SK-N-SH (cell line): ENCODE data around the gene SLC15A1. TPM values are rescaled to one million over a fixed set of nuclear protein-coding genes. Genes with fewer than 3 reads are reported as not detected.

Source experiments
- CTCF ChIA-PET: fragments of 300-600, 350-600 bp; formaldehyde crosslinking; extraction: SDS; loops from one replicate; lab custom pipeline; 2021; lab: Yijun Ruan, JAX
- POLR2A ChIA-PET: fragments of 350-600 bp; sonication (Branson Sonifier 250); formaldehyde crosslinking; extraction: SDS; loops from one replicate; lab custom pipeline; 2020; ENCODE audit warnings: antibody characterized with exemption, inconsistent platforms; lab: Yijun Ruan, JAX
- DNase-seq: peaks from one replicate; pipeline ENCODE4 v3.0.0; 2012
- H2AFZ ChIP-seq: fragments of 200-600 bp; sonication (generic); 2 replicates; pipeline ENCODE4 v1.8.1; 2016; ENCODE audit warnings: antibody characterized with exemption, mild to moderate bottlenecking, low read depth
- H3F3A ChIP-seq: fragments of 200-600 bp; sonication (generic); replicated peaks from 2 replicates; pipeline ENCODE3; 2016; ENCODE audit warnings: antibody characterized with exemption, mild to moderate bottlenecking; ENCODE audit not compliant: insufficient read depth
- H3K27ac ChIP-seq, 2 experiments: fragments of 200-500 bp in 1 of 2; fragments of 200-600 bp in 1 of 2; sonication (Bioruptor generic) in 1 of 2; sonication (generic), shearing (Covaris generic) in 1 of 2; 2 replicates each; pipeline versions ENCODE4 v1.5.1 to v1.6.1; 2014 to 2016; ENCODE audit warnings: low read depth in 2 of 2, inconsistent platforms in 1 of 2, low read length in 1 of 2, mild to moderate bottlenecking in 1 of 2, mixed read lengths in 1 of 2
- H3K27me3 ChIP-seq: fragments of 200-600 bp; sonication (generic), shearing (Covaris generic); 2 replicates; pipeline ENCODE4 v1.6.1; 2016; ENCODE audit warnings: mixed run types; ENCODE audit not compliant: insufficient read depth
- H3K36me3 ChIP-seq, 2 experiments: fragments of 200-500 bp in 1 of 2; fragments of 200-600 bp in 1 of 2; sonication (Bioruptor generic) in 1 of 2; sonication (generic) in 1 of 2; replicated peaks in 1 of 2; 2 replicates each; pipeline versions ENCODE3 to v1.5.1; 2014 to 2016; ENCODE audit warnings: low read length in 1 of 2, mild to moderate bottlenecking in 1 of 2; ENCODE audit not compliant: insufficient read depth in 2 of 2, control insufficient read depth in 1 of 2
- H3K4me1 ChIP-seq, 2 experiments: fragments of 200-500 bp in 1 of 2; fragments of 200-600 bp in 1 of 2; sonication (Bioruptor generic) in 1 of 2; sonication (generic), shearing (Covaris generic) in 1 of 2; 2 replicates each; pipeline versions ENCODE4 v1.5.1 to v1.6.1; 2014 to 2016; ENCODE audit warnings: low read depth in 1 of 2, low read length in 1 of 2, mixed run types in 1 of 2; ENCODE audit not compliant: insufficient read depth in 2 of 2, control insufficient read depth in 1 of 2
- H3K4me2 ChIP-seq: fragments of 200-600 bp; sonication (generic), shearing (Covaris generic); 2 replicates; pipeline ENCODE4 v1.6.1; 2017; ENCODE audit warnings: mixed run types
- H3K4me3 ChIP-seq, 2 experiments: fragments of 200-500 bp in 1 of 2; fragments of 200-600 bp in 1 of 2; sonication (Bioruptor generic) in 1 of 2; sonication (generic), shearing (Covaris generic) in 1 of 2; 2 replicates each; pipeline versions ENCODE4 v1.5.1 to v1.8.1; 2014 to 2016; ENCODE audit warnings: low read depth in 2 of 2, inconsistent platforms in 1 of 2, low read length in 1 of 2, mild to moderate bottlenecking in 1 of 2, mixed read lengths in 1 of 2, moderate library complexity in 1 of 2
- H3K79me2 ChIP-seq: fragments of 200-600 bp; sonication (generic); 2 replicates; pipeline ENCODE4 v1.8.1; 2017; ENCODE audit warnings: mild to moderate bottlenecking; ENCODE audit not compliant: insufficient read depth
- H3K9ac ChIP-seq: fragments of 200-600 bp; sonication (generic); 2 replicates; pipeline ENCODE4 v1.6.1; 2017; ENCODE audit warnings: mixed run types
- H3K9me2 ChIP-seq: fragments of 200-600 bp; sonication (generic); 2 replicates; pipeline ENCODE4 v1.6.1; 2017; ENCODE audit warnings: mixed run types
- H3K9me3 ChIP-seq: fragments of 200-600 bp; sonication (generic); 2 replicates; pipeline ENCODE4 v1.6.1; 2017; ENCODE audit warnings: mixed run types, mild to moderate bottlenecking, moderate library complexity
- H4K20me1 ChIP-seq: fragments of 200-600 bp; sonication (generic); 2 replicates; pipeline ENCODE4 v1.6.1; 2017; ENCODE audit warnings: mild to moderate bottlenecking, mixed run types; ENCODE audit not compliant: insufficient read depth
- CHD2 ChIP-seq: fragments of 150-350 bp; IDR thresholded peaks from 2 replicates; pipeline ENCODE4 v1.6.1; 2018; ENCODE audit warnings: low read length; ENCODE audit not compliant: partially characterized antibody
- CTCF ChIP-seq: fragments of 200-600 bp; sonication (generic); IDR thresholded peaks from 2 replicates; pipeline ENCODE4 v1.6.1; 2017; ENCODE audit warnings: antibody characterized with exemption, mild to moderate bottlenecking, moderate library complexity
- ELF1 ChIP-seq: IDR thresholded peaks from 2 replicates; pipeline ENCODE4 v1.4.0; 2012
- FOSL2 ChIP-seq: IDR thresholded peaks from 2 replicates; pipeline ENCODE4 v1.4.0; 2012; ENCODE audit warnings: low read depth, mild to moderate bottlenecking, moderate library complexity, borderline replicate concordance
- FOXJ3 ChIP-seq: sonication (generic); formaldehyde crosslinking; IDR thresholded peaks from 2 replicates; pipeline ENCODE4 v1.5.1; 2020; ENCODE audit warnings: mild to moderate bottlenecking, missing genetic modification reagents
- FOXM1 ChIP-seq: IDR thresholded peaks from 2 replicates; pipeline ENCODE4 v1.4.0; 2012; ENCODE audit warnings: low read depth, mild to moderate bottlenecking
- GABPA ChIP-seq: IDR thresholded peaks from 2 replicates; pipeline ENCODE4 v1.4.0; 2012; ENCODE audit warnings: low read depth, mild to moderate bottlenecking
- GATA2 ChIP-seq: sonication (generic); formaldehyde crosslinking; IDR thresholded peaks from 2 replicates; pipeline ENCODE4 v1.5.0; 2020; ENCODE audit warnings: mild to moderate bottlenecking, missing genetic modification reagents
- MAX ChIP-seq: IDR thresholded peaks from 2 replicates; pipeline ENCODE4 v1.4.0; 2012; ENCODE audit warnings: low read depth
- MEF2A ChIP-seq: IDR thresholded peaks from 2 replicates; pipeline ENCODE4 v1.4.0; 2012; ENCODE audit warnings: low read depth, borderline replicate concordance
- NFIC ChIP-seq: IDR thresholded peaks from 2 replicates; pipeline ENCODE4 v1.4.0; 2012; ENCODE audit warnings: borderline replicate concordance
- NRF1 ChIP-seq: IDR thresholded peaks from 2 replicates; pipeline ENCODE4 v1.6.1; 2012; ENCODE audit warnings: low read depth, mild to moderate bottlenecking, low read length
- POLR2AphosphoS5 ChIP-seq: IDR thresholded peaks from 2 replicates; pipeline ENCODE4 v1.6.1; 2012; ENCODE audit warnings: low read depth, low read length
- RAD21 ChIP-seq: IDR thresholded peaks from 2 replicates; pipeline ENCODE4 v1.6.1; 2012; ENCODE audit warnings: mild to moderate bottlenecking, low read length
- SIN3A ChIP-seq: IDR thresholded peaks from 2 replicates; pipeline ENCODE4 v1.6.1; 2012; ENCODE audit warnings: low read depth, mild to moderate bottlenecking, low read length, moderate library complexity, borderline replicate concordance
- TCF12 ChIP-seq: IDR thresholded peaks from 2 replicates; pipeline ENCODE4 v1.4.0; 2012
- USF1 ChIP-seq: IDR thresholded peaks from 2 replicates; pipeline ENCODE4 v1.4.0; 2012; ENCODE audit warnings: low read depth, borderline replicate concordance
- USF2 ChIP-seq: fragments of 150-350 bp; IDR thresholded peaks from 2 replicates; pipeline ENCODE4 v1.6.1; 2017; ENCODE audit warnings: antibody characterized with exemption, low read length, low read depth, borderline replicate concordance
- YY1 ChIP-seq: IDR thresholded peaks from 2 replicates; pipeline ENCODE4 v1.4.0; 2012; ENCODE audit warnings: low read depth, mild to moderate bottlenecking
- ZBTB33 ChIP-seq: IDR thresholded peaks from 2 replicates; pipeline ENCODE4 v1.4.0; 2012; ENCODE audit warnings: low read depth, borderline replicate concordance
- WGBS: methylation state at CpG from one replicate; pipeline ENCODE4 v1.1.6; 2017; ENCODE audit warnings: low lambda C conversion rate; 5-methylcytosine and 5-hydroxymethylcytosine counted together
- polyA plus RNA-seq, 3 experiments: library from polyadenylated mRNA; depleted of rRNA; stranded (reverse); fragments of >200 nt; gene quantifications; 2 replicates each; pipeline ENCODE4 v1.2.3, GENCODE V29; 2012

Gene SLC15A1
- polyA plus RNA-seq, 1 of the 3 experiments (the other 2 are of a cell fraction): not detected

- CTCF ChIA-PET: interaction anchor here (0.6 to 1.2 kb wide), 3 partner anchors 270 to 896 kb away, joined by 3 to 4 read pairs (median 3); no protein-coding TSS in a partner anchor
- Histone ChIP-seq H3K27me3 (peaks cover 32% of the 10 kb centered on the region), H3K27ac (no peak overlapping the region), H3F3A (no peaks in the 10 kb centered on the region), H4K20me1 (no peaks in the 10 kb centered on the region)
- TF ChIP-seq NRF1 (no peak), TCF12 (no peak)
- TF ChIP-seq, all 33 proteins: peak for 0
- Histone ChIP-seq H3K79me2 (no peaks in the 10 kb centered on the region), H3K4me1 (peaks cover 0 to 7% of the 10 kb centered on the region in 2 experiments; a peak in 1 of 4 replicates), H3K4me2 (peak overlapping the region; percentile 44; the same call in 1 of the 2 replicates), H3K9me3 (no peaks in the 10 kb centered on the region), H3K9ac (no peak overlapping the region), H3K36me3 (no peaks in the 10 kb centered on the region), H3K4me3 (peak overlapping the region in 1 of 2 experiments; percentile 36; a peak in 2 of 4 replicates), H3K9me2 (no peaks in the 10 kb centered on the region), H2AFZ (peak overlapping the region; percentile 46; the same call in 1 of the 2 replicates)
- 28% methylated on average over 7 of the region's 36 CpGs for WGBS
- POLR2A ChIA-PET: no interaction called here
- DNase-seq: no peak
Observed at GRCh38 chr13:98751861-98752466, 508 bp downstream of the SLC15A1 start.

- Histone ChIP-seq H2AFZ (no peak overlapping the region), H3K9ac (no peak overlapping the region), H3K27ac (no peak overlapping the region), H3K4me3 (no peak overlapping the region), H3K79me2 (no peaks in the 10 kb centered on the region), H4K20me1 (no peaks in the 10 kb centered on the region), H3K9me2 (no peaks in the 10 kb centered on the region), H3F3A (no peaks in the 10 kb centered on the region), H3K4me2 (no peak overlapping the region), H3K27me3 (peaks cover 32% of the 10 kb centered on the region), H3K9me3 (no peaks in the 10 kb centered on the region), H3K4me1 (peaks cover 0 to 7% of the 10 kb centered on the region in 2 experiments; a peak in 1 of 4 replicates), H3K36me3 (no peaks in the 10 kb centered on the region)
- peak; percentile 28 for DNase-seq
- ChIA-PET POLR2A (no interaction called here), CTCF (interaction anchor here (0.7 to 1.2 kb wide), 3 partner anchors 32 to 895 kb away, joined by 3 to 4 read pairs (median 3); no protein-coding TSS in a partner anchor)
- WGBS: 74% methylated on average over 5 of the region's 8 CpGs
- TF ChIP-seq CTCF: no peak
- TF ChIP-seq FOXJ3 (CRISPR knock-in tag): no peak
- no peak for TF ChIP-seq POLR2AphosphoS5
- no peak for TF ChIP-seq USF2
- no peak for TF ChIP-seq TCF12
- no peak for TF ChIP-seq ELF1
- no peak for TF ChIP-seq CHD2
- no peak for TF ChIP-seq MEF2A
- no peak for TF ChIP-seq MAX
- no peak for TF ChIP-seq FOSL2
- no peak for TF ChIP-seq FOXM1
- no peak for TF ChIP-seq GATA2 (CRISPR knock-in tag)
- no peak for TF ChIP-seq USF1
- TF ChIP-seq NFIC: no peak
- TF ChIP-seq GABPA: no peak
- no peak for TF ChIP-seq ZBTB33
- TF ChIP-seq RAD21: no peak
- no peak for TF ChIP-seq YY1
- TF ChIP-seq SIN3A: no peak
Observed at GRCh38 chr13:98751367-98751782, 1.1 kb downstream of the SLC15A1 start.
